T47D (cell line): ENCODE measurements around the gene GARIN5B.

Source experiments
- DNase-seq, 2 experiments: peaks; one replicate each; pipeline versions ENCODE4 v3.0.0 to v3.0.0-alpha.2; 2011 to 2012; ENCODE audit warnings: low read depth in 1 of 2, low spot score in 1 of 2
- JUND ChIP-seq: IDR thresholded peaks from 2 replicates; pipeline ENCODE4 v1.6.1; 2012; ENCODE audit warnings: low read depth
- in situ Hi-C: cut with HindIII; loops from 2 replicates; pipeline ENCODE4 v1.10.0; 2016; ENCODE audit warnings: low sequenced_read_pairs, low pct_unique_long_range_greater_than_20kb

Gene GARIN5B

GRCh38 chr19:55398200-55398925, 35.3 kb upstream of the GARIN5B start:
- no peak for TF ChIP-seq JUND
- in situ Hi-C loops, result no loop called here
- no peak for DNase-seq

- DNase-seq, result no peak
- in situ Hi-C loops, result no loop called here
- no peak for TF ChIP-seq JUND
These were observed 30.0 kb upstream of the GARIN5B start for GRCh38 chr19:55392820-55393761.

GRCh38 chr19:55391702-55392615, 28.9 kb upstream of the GARIN5B start:
- in situ Hi-C loops, result no loop called here
- TF ChIP-seq JUND, result no peak
- DNase-seq, result no peak

DNA sequence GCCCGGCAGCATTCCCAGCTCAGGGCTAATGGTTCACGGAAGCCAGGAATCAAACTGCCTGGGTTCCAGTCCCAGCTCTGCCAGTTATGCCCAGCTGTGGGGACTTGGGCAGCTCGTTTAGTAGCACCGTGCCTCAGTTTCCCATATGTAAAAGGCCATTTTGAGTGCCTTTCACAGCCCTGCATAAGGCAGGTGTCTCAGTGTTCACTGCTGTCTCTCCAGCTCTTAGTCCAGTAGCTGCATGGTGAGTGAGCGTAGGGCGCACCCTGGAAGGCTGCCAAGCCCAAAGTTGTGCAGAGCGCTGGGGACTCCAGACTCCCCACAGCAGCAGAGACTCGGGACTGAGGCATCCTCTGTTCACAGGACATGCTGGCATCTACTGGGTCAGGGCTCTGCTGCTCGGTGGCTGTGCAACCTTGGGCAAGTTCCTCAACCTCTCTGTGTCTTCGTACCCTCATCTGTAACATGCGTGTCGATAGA, 28.2 kb upstream of the GARIN5B start:
- DNase-seq, result no peak
- no peak for TF ChIP-seq JUND
- in situ Hi-C loops, result no loop called here

- no peak for DNase-seq
- TF ChIP-seq JUND, result no peak
- in situ Hi-C loops, result no loop called here
These were observed 27.4 kb upstream of the GARIN5B start for GRCh38 chr19:55390461-55390880.

- in situ Hi-C loops, result no loop called here
- no peak for DNase-seq
- no peak for TF ChIP-seq JUND
These were observed 26.6 kb upstream of the GARIN5B start for GRCh38 chr19:55389386-55390317.

GRCh38 chr19:55387736-55388497, 24.9 kb upstream of the GARIN5B start:
- TF ChIP-seq JUND, result no peak
- in situ Hi-C loops, result no loop called here
- DNase-seq, result no peak

DNA sequence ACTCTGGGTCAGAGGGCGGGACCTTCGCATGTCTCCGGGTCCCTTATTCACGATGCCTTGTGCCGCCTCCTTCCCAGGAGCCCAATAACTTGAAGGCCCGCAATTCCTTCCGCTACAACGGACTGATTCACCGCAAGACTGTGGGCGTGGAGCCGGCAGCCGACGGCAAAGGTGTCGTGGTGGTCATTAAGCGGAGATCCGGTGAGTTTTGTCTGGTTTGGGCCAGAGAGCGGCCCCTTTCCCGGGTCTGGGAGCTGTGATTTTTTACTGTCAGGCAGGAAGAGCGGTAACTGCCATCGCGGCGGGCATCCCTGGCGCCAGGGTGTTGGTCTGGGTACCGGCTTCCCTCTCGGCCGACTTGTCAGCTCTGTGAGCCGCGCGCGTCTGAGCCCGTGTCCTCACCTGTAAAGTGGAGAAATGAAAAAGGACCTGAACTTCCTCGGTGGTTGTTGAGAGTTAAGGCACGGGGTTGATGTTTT, 23.5 kb upstream of the GARIN5B start:
- TF ChIP-seq JUND, result no peak
- DNase-seq, result no peak
- in situ Hi-C loops, result no loop called here

DNA sequence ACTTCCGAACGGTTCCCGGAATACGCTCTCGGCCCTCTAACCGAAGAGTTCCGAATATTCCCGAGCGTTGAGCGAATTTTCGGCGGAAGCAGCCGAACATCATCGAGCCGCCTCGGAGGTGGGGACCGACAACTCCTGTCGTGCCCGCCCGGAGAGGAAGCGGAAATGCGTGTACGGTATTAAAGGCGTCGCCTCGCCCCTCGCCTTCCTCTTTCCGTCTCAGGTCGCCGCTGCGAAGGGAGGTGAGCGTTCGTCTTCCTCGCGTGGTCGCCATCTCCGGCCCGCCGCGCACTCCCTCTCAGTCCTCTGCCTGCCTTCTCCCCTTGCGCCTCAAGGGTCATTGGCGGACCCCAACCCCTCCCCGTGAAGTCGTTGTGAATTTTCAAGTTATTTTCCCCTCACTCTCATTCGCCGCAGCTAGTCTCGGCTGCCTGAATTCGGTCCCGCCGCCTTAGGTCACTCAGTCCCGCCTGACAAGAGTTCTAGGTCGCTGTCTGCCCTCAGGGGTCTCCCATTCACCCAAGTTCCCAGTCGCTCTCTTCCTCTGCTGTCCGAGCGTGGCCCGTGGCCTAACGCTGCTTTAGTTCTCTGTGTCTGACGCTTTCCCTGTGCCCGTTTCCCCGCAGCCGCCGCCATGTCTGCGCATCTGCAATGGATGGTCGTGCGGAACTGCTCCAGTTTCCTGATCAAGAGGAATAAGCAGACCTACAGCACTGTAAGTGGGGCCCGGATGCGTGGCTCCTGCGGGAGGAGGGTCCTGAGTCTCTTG, 22.8 kb upstream of the GARIN5B start, which contains the start of gene RPL28:
Gene RPL28 (plus strand): TSS at position 209 of the 769 bp plus-strand sequence. CDS start 426 bp downstream, at position 635.
- in situ Hi-C loops, result no loop called here
- no peak for TF ChIP-seq JUND
- peak; percentile 73 to 98 for DNase-seq
